A172 (cell line): ENCODE data around the gene IQCN. TPM values are rescaled to one million over a fixed set of nuclear protein-coding genes. Genes with fewer than 3 reads are reported as not detected.
"Not testable (repeated sequence)": the region's sequence is repeated elsewhere in the genome, so short reads cannot be mapped to it uniquely, and the experiment has no call there.

Experiments used
- DNase-seq: peaks from one replicate; pipeline ENCODE4 v3.0.0-alpha.2; 2015; ENCODE audit warnings: low spot score
- total RNA-seq: library from RNA; depleted of rRNA; stranded (reverse); fragments of >200 nt; shearing (Covaris generic); gene quantifications from 2 replicates; pipeline ENCODE4 v1.2.3, GENCODE V29; 2014; rRNA removed

Gene IQCN
- total RNA-seq, 1 experiment from 2014 or later: 0.69 TPM

GRCh38 chr19:18209912-18210311, 64.3 kb downstream of the IQCN start:
- DNase-seq: not testable (repeated sequence)

GRCh38 chr19:18208098-18208951, 65.9 kb downstream of the IQCN start:
- DNase-seq: no peak

Other genes with a start within 250 kb of the IQCN start
- gene IL12RB1, start 187.5 kb downstream of the IQCN start, total RNA-seq: 0.93 TPM in 1 of 2 replicates, not detected in the other
- gene MAST3, start 176.7 kb downstream of the IQCN start, total RNA-seq: 2.7 and 3.0 TPM in 2 replicates
- 32.3 and 43.2 TPM in 2 replicates for gene PIK3R2, start 121.3 kb downstream of the IQCN start, total RNA-seq
- 28.2 and 40.5 TPM in 2 replicates for gene IFI30, start 100.6 kb downstream of the IQCN start, total RNA-seq
- 17.1 and 40.0 TPM in 2 replicates for gene MPV17L2, start 81.2 kb downstream of the IQCN start, total RNA-seq
- gene RAB3A, start 70.4 kb downstream of the IQCN start, total RNA-seq: 0.26 and 2.6 TPM in 2 replicates
- 0.02 TPM in 1 of 2 replicates, not detected in the other for gene PDE4C, start 48.0 kb downstream of the IQCN start, total RNA-seq
- gene JUND, start 7.2 kb upstream of the IQCN start, total RNA-seq: 91.3 and 129 TPM in 2 replicates
- 403 and 478 TPM in 2 replicates for gene LSM4, start 48.6 kb upstream of the IQCN start, total RNA-seq
- 14.6 and 19.1 TPM in 2 replicates for gene PGPEP1, start 66.1 kb upstream of the IQCN start, total RNA-seq
- 89.8 and 93.9 TPM in 2 replicates for gene GDF15, start 111.7 kb upstream of the IQCN start, total RNA-seq
- gene LRRC25, start 123.2 kb upstream of the IQCN start, total RNA-seq: 0.07 TPM in 1 of 2 replicates, not detected in the other
- 88.7 and 127 TPM in 2 replicates for gene SSBP4, start 144.9 kb upstream of the IQCN start, total RNA-seq
- 0.72 and 0.98 TPM in 2 replicates for gene ISYNA1, start 163.7 kb upstream of the IQCN start, total RNA-seq
- gene ELL, start 247.6 kb upstream of the IQCN start, total RNA-seq: 9.0 and 10.3 TPM in 2 replicates